ENCODE results near the gene SIDT2. TPM values are rescaled to one million over a fixed set of nuclear protein-coding genes. Genes with fewer than 3 reads are reported as not detected.

SIDT2 gene
- total RNA-seq, 1 experiment from 2014 or later, result 47.6 TPM

GRCh38 chr11:117191680-117192400 is 13.3 kb downstream of the SIDT2 start:
- intact Hi-C loops (cut with micrococcal nuclease; ENCODE audit: unreplicated experiment), result no loop called here

DNA sequence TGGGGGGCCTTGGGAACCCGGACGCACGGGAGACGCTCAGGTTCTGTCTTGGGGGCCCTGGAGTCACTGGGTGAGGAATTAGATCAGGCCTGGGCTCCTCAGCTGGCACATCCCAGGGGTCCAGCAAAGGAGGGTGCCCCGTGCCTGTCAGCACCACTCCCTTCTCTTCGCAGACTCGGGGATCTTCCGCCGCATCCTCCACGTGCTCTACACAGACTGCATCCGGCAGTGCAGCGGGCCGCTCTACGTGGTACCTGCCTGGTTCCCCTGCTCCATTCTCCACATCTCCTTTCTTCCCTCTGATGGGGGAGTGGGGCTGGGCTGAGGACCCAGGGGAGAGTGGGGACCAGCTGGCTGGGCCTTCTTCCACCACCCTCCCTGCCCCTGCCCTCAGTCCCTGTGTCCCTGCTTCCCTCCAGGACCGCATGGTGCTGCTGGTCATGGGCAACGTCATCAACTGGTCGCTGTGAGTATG is 13.9 kb downstream of the SIDT2 start:
- no peak for DNase-seq (ENCODE audit: low read depth, low spot score)
- no TSS peak for BruUV-seq (replicated peaks)
- in situ Hi-C loops (cut with HindIII; ENCODE audit: low pct_unique_long_range_greater_than_20kb, low sequenced_read_pairs), result no loop called here
- TF ChIP-seq TCF7L2 (IDR thresholded peaks at IDR 0.05; ENCODE audit: low read depth, low read length) (no peak), SIN3A (IDR thresholded peaks at IDR 0.05; ENCODE audit: borderline replicate concordance, insufficient read depth, low read depth, low read length) (no peak), REST (IDR thresholded peaks at IDR 0.05; ENCODE audit: insufficient read depth in 1 of 2, low read depth in 2 of 2, low read length in 1 of 2) (no peak), POLR2AphosphoS5 (IDR thresholded peaks at IDR 0.05; ENCODE audit: low read depth, low read length) (no peak)
- TF ChIP-seq, protein P1, sequence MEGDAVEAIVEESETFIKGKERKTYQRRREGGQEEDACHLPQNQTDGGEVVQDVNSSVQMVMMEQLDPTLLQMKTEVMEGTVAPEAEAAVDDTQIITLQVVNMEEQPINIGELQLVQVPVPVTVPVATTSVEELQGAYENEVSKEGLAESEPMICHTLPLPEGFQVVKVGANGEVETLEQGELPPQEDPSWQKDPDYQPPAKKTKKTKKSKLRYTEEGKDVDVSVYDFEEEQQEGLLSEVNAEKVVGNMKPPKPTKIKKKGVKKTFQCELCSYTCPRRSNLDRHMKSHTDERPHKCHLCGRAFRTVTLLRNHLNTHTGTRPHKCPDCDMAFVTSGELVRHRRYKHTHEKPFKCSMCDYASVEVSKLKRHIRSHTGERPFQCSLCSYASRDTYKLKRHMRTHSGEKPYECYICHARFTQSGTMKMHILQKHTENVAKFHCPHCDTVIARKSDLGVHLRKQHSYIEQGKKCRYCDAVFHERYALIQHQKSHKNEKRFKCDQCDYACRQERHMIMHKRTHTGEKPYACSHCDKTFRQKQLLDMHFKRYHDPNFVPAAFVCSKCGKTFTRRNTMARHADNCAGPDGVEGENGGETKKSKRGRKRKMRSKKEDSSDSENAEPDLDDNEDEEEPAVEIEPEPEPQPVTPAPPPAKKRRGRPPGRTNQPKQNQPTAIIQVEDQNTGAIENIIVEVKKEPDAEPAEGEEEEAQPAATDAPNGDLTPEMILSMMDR (IDR thresholded peaks at IDR 0.05), result no peak
- Histone ChIP-seq H3K27me3 (ENCODE audit: control insufficient read depth, insufficient read depth, low read length) (no peaks in the 10 kb centered on the region), H3K4me3 (ENCODE audit: low read depth in 2 of 2, low read length in 2 of 2) (no peak overlapping the region), H3K36me3 (ENCODE audit: control insufficient read depth, insufficient read depth, low read length) (no peaks in the 10 kb centered on the region), H3K9me3 (ENCODE audit: control insufficient read depth, insufficient read depth, low read depth, low read length) (no peaks in the 10 kb centered on the region), H3K27ac (ENCODE audit: low read length) (no peak overlapping the region), H3K4me1 (ENCODE audit: control insufficient read depth, insufficient read depth, low read length) (no peaks in the 10 kb centered on the region)
- POLR2A ChIA-PET, result interaction anchor here (0.6 kb wide), 1 partner anchor 94 kb away, joined by 3 read pairs; no protein-coding TSS in a partner anchor
- no peak for ATAC-seq
- CTCF ChIA-PET, result no interaction called here
- intact Hi-C loops (cut with micrococcal nuclease; ENCODE audit: unreplicated experiment), result no loop called here

More at GRCh38 chr11:117191680-117192400, 13.3 kb downstream of the SIDT2 start:
- H3K4me1 ChIP-seq (ENCODE audit: control insufficient read depth, insufficient read depth, low read length), result no peaks in the 10 kb centered on the region
- TF ChIP-seq POLR2AphosphoS5 (IDR thresholded peaks at IDR 0.05; ENCODE audit: low read depth, low read length), result no peak
- POLR2A ChIA-PET, result interaction anchor here (0.6 to 0.7 kb wide), 2 partner anchors 9 to 94 kb away, joined by 3 to 10 read pairs; no protein-coding TSS in a partner anchor
- H3K9me3 ChIP-seq (ENCODE audit: control insufficient read depth, insufficient read depth, low read depth, low read length), result no peaks in the 10 kb centered on the region
- H3K4me3 ChIP-seq (ENCODE audit: low read depth in 2 of 2, low read length in 2 of 2), result no peak overlapping the region
- ATAC-seq, result no peak
- no peaks in the 10 kb centered on the region for H3K36me3 ChIP-seq (ENCODE audit: control insufficient read depth, insufficient read depth, low read length)
- H3K27ac ChIP-seq (ENCODE audit: low read length), result no peak overlapping the region
- no peak for DNase-seq (ENCODE audit: low read depth, low spot score)
- in situ Hi-C loops (cut with HindIII; ENCODE audit: low pct_unique_long_range_greater_than_20kb, low sequenced_read_pairs), result no loop called here
- no TSS peak for BruUV-seq (replicated peaks)
- CTCF ChIA-PET, result no interaction called here
- no peaks in the 10 kb centered on the region for H3K27me3 ChIP-seq (ENCODE audit: control insufficient read depth, insufficient read depth, low read length)

Measured in Panc1 (cell line).